Measurements from ENCODE around the gene ZMYND10. TPM values are rescaled to one million over a fixed set of nuclear protein-coding genes. Genes with fewer than 3 reads are reported as not detected.
"Not testable (repeated sequence)": the region's sequence is repeated elsewhere in the genome, so short reads cannot be mapped to it uniquely, and the experiment has no call there.

The ZMYND10 gene
- total RNA-seq, 2 donors from 2014 or later = 3.9 to 10.9 TPM

DNA sequence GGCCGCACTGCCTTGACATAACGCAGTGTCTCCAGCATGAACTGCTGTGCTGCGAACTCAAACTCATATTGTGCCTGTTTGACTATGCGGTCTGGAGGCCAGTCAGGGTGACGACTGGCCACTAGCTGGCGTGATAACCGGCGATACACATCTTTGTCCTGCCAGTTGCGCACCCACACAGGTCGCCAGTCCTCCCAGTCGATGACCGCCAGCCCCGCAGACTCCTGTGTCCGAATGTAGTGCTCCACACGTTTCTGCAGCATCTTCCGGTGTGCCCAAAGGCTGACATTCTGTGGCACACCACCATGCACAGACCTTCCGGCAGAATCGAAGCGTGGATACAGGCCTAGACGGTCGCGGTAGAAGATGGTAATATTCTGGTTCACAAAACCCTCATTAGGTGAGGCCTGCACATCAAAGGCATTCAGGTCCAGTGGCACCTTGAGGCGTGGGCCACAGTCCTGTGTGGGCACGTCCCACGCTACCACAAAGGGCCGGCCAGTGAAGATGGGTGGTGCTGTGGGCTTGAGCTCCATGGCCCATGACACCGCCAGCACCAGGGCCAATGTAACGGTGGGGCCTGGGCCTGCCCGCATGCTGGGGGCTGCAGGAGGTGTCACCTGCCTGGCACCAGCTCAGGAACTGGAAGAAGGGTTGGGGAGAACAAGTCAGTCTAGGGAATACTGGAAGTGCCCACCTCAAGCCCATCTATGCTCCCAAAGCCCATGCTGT lies 25.5 kb downstream of the ZMYND10 start:
- Mint-ChIP-seq H3K9me3 (no peaks in the 10 kb centered on the region), H3K36me3 (ENCODE audit: low read depth) (peaks cover 6% of the 10 kb centered on the region), H3K27ac (peak overlapping the region; percentile 87), H3K4me3 (peak overlapping the region; percentile 88), H3K27me3 (no peaks in the 10 kb centered on the region), H3K4me1 (peaks cover 21% of the 10 kb centered on the region)
- ATAC-seq (replicated peaks) = no peak

GRCh38 chr3:50319181-50319893 lies 26.2 kb downstream of the ZMYND10 start:
- no peaks in the 10 kb centered on the region for H3K36me3 Mint-ChIP-seq (ENCODE audit: low read depth)
- no peaks in the 10 kb centered on the region for H3K9me3 Mint-ChIP-seq
- peak overlapping the region; percentile 88 for H3K4me3 Mint-ChIP-seq
- H3K27ac Mint-ChIP-seq = no peak overlapping the region
- ATAC-seq (replicated peaks) = no peak
- H3K27me3 Mint-ChIP-seq = no peaks in the 10 kb centered on the region
- H3K4me1 Mint-ChIP-seq = peaks cover 21% of the 10 kb centered on the region

GRCh38 chr3:50318615-50319014 lies 26.9 kb downstream of the ZMYND10 start:
- H3K9me3 Mint-ChIP-seq = no peaks in the 10 kb centered on the region
- ATAC-seq (replicated peaks) = no peak
- H3K27ac Mint-ChIP-seq = no peak overlapping the region
- H3K4me3 Mint-ChIP-seq = peak overlapping the region; percentile 88
- no peaks in the 10 kb centered on the region for H3K27me3 Mint-ChIP-seq
- H3K36me3 Mint-ChIP-seq (ENCODE audit: low read depth) = no peaks in the 10 kb centered on the region
- H3K4me1 Mint-ChIP-seq = peaks cover 21% of the 10 kb centered on the region

DNA sequence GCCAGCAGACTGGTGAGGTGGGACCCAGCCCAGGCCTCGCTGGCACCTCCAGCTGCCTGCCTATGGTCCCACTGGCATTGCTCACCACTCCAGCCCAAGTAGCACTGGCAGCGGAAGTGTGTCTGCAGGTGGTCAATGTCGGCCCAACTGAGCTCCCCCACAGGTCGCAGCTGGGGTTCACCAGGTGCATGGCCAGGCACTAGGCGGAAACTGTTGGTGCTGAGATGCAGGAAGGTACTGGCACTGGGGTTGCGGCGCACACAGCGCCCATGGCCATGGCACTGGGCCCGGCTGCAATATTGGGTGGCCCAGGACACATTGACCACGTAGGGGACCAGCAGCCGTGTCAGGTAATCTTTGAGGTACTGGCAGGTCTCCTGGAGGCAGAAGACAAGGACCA lies 27.4 kb downstream of the ZMYND10 start:
- H3K36me3 Mint-ChIP-seq (ENCODE audit: low read depth) = no peaks in the 10 kb centered on the region
- ATAC-seq (replicated peaks) = no peak
- peaks cover 21% of the 10 kb centered on the region for H3K4me1 Mint-ChIP-seq

GRCh38 chr3:50317300-50317699 lies 28.2 kb downstream of the ZMYND10 start:
- Mint-ChIP-seq H3K36me3 (ENCODE audit: low read depth) (no peaks in the 10 kb centered on the region), H3K9me3 (no peaks in the 10 kb centered on the region), H3K27ac (peak overlapping the region; percentile 74), H3K27me3 (no peaks in the 10 kb centered on the region), H3K4me3 (peak overlapping the region; percentile 71), H3K4me1 (peaks cover 21% of the 10 kb centered on the region)
- no peak for ATAC-seq (replicated peaks)

More for the DNA sequence above, 27.4 kb downstream of the ZMYND10 start:
- Mint-ChIP-seq H3K9me3 (no peaks in the 10 kb centered on the region), H3K27me3 (no peaks in the 10 kb centered on the region), H3K27ac (no peak overlapping the region), H3K4me3 (no peak overlapping the region)

GRCh38 chr3:50316657-50317242 lies 28.8 kb downstream of the ZMYND10 start:
- Mint-ChIP-seq H3K27ac (peak overlapping the region; percentile 74), H3K4me1 (peaks cover 21% of the 10 kb centered on the region), H3K36me3 (ENCODE audit: low read depth) (no peaks in the 10 kb centered on the region), H3K9me3 (no peaks in the 10 kb centered on the region), H3K4me3 (peak overlapping the region; percentile 71), H3K27me3 (no peaks in the 10 kb centered on the region)
- ATAC-seq (replicated peaks) = peak; percentile 80

- Mint-ChIP-seq H3K36me3 (ENCODE audit: low read depth) (no peaks in the 10 kb centered on the region), H3K27me3 (no peaks in the 10 kb centered on the region), H3K9me3 (no peaks in the 10 kb centered on the region), H3K27ac (peak overlapping the region; percentile 47), H3K4me3 (no peak overlapping the region), H3K4me1 (peaks cover 16% of the 10 kb centered on the region)
- no peak for ATAC-seq (replicated peaks)
These were observed 30.7 kb downstream of the ZMYND10 start for GRCh38 chr3:50314816-50315215.

GRCh38 chr3:50314342-50314741 lies 31.2 kb downstream of the ZMYND10 start:
- H3K36me3 Mint-ChIP-seq (ENCODE audit: low read depth) = no peaks in the 10 kb centered on the region
- H3K27ac Mint-ChIP-seq = peak overlapping the region; percentile 41
- ATAC-seq (replicated peaks) = no peak
- peaks cover 13% of the 10 kb centered on the region for H3K4me1 Mint-ChIP-seq
- H3K27me3 Mint-ChIP-seq = no peaks in the 10 kb centered on the region
- H3K4me3 Mint-ChIP-seq = no peak overlapping the region
- H3K9me3 Mint-ChIP-seq = no peaks in the 10 kb centered on the region

DNA sequence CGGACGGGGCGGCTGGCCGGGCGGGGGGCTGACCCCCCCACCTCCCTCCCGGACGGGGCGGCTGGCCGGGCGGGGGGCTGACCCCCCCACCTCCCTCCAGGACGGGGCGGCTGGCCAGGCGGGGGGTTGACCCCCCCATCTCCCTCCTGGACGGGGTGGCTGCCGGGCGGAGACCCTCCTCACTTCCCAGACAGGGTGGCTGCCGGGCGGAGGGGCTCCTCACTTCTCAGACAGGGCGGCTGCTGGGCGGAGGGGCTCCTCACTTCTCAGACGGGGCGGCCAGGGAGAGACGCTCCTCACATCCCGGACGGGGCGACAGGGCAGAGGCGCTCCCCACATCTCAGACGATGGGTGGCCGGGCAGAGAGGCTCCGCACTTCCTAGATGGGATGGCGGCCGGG lies 33.5 kb downstream of the ZMYND10 start:
- not testable (repeated sequence) for ATAC-seq (replicated peaks); H3K9me3 Mint-ChIP-seq; H3K27me3 Mint-ChIP-seq; H3K4me3 Mint-ChIP-seq; H3K27ac Mint-ChIP-seq; H3K4me1 Mint-ChIP-seq; H3K36me3 Mint-ChIP-seq (ENCODE audit: low read depth)

DNA sequence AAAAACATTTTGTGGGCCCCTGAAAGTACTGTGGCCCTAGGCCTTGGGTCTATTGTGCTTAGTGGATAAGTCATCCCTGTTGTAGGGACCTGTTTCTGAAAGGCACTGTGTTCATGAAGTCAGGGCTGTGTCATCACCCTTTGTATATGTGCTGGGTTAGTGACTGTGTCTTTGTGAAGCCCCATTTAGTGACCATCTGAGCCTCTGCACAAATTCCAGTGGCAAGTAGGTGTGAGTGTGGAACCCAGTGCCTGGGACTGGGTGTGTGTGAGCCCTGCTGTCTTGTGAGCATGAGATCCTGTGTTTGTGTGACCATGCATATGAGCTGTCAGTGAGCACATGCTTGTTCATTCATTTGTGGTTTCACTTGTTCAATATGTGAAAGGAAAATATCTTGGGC lies 40.9 kb downstream of the ZMYND10 start:
- Mint-ChIP-seq H3K27me3 (no peaks in the 10 kb centered on the region), H3K27ac (no peak overlapping the region), H3K36me3 (ENCODE audit: low read depth) (no peaks in the 10 kb centered on the region), H3K4me1 (peaks cover 8% of the 10 kb centered on the region), H3K9me3 (no peaks in the 10 kb centered on the region), H3K4me3 (no peak overlapping the region)
- ATAC-seq (replicated peaks) = peak; percentile 66

DNA sequence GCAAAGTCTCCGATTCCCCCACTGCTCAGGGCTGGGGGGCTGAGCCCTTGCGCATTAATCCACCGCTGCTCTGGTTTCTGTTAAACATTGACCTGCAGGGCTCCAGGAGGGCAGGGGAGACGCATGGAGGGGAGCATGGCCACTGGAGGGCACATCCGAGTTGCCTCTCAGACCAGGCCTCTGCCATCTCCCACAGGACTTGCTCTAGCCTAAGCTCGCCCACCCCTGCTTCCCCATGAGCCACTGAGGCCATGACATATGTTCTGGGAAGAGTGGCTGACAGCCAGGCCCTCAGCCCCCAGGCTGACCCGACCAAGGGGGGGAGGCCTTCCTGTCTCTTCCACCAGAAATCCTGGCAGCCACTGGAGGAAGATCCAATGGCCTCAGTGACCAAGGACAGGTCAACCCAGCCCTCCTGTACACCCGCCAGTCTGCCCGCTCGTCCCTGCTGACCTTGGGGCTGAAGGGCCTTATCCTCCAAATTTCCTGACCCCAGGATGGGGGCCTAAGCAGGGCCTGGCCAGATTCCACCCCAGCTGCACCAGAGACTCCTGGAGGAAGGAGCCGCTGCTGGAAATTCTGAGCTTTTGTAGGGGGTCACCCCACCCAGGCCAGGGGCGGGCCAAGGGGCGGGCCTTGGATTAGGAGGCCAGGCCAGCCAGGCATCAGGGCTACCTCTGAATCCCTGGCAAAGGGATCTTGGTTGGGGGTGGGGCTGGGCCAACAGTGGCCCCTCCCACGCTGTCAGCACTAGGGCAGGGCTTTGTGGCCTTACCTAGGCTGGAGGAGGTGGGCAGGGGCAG lies 42.3 kb downstream of the ZMYND10 start, which contains the start of gene HYAL1:
Gene HYAL1 (minus strand): TSS at position 562 of the 803 bp plus-strand sequence. CDS start 618 bp downstream, outside the sequence.
- Mint-ChIP-seq H3K27ac (no peak within 1 kb of the TSS), H3K36me3 (ENCODE audit: low read depth) (no peaks in the 10 kb centered on the region), H3K4me1 (peaks cover 8% of the 10 kb centered on the region), H3K9me3 (no peaks in the 10 kb centered on the region), H3K27me3 (no peaks in the 10 kb centered on the region), H3K4me3 (no peak within 1 kb of the TSS)
- no peak for ATAC-seq (replicated peaks)

DNA sequence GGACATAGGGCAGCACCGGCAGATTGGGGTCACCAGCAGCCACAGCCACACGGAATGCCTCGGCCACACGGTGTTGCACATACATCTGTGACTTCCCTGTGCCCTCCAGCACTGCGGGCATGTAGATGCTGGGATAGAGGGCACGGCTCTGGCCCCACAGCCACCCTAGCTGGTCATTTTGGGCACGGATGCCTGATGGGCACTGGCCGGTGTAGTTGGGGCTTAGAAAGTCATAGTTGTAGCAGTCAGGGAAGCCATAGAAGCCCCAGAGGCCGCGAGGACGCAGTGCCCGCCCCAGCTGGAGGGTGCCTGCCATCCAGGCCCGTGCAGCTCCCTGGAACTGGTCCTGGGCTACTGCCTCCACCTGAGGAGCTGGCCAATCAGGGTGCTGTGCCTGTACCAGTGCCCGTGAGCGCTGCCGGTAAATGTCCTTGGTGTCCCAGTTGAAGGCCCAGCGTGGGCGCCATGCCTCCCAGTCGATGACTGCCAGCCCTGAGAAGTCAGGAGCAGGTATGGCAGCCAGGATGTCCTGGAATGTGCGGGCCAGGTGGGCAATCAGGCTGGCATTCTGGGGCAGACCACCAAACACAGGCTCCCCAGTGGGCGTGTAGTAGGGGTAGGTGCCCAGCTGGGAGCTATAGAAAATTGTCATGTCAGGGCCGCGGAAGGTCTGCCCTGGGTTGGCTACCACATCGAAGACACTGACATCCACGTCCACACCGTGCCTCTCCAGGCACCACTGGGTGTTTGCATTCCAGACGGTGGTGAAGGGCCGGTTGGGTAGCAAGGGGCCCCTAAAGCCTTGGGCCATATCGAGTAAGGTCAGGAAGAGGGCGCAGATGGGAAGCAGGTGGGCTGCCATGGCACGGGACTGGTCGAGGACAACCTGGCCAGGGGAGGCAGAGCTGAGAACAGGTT lies 43.2 kb downstream of the ZMYND10 start:
- ATAC-seq (replicated peaks) = no peak
- Mint-ChIP-seq H3K9me3 (no peaks in the 10 kb centered on the region), H3K36me3 (ENCODE audit: low read depth) (no peaks in the 10 kb centered on the region), H3K27ac (no peak overlapping the region), H3K4me3 (no peak overlapping the region), H3K27me3 (no peaks in the 10 kb centered on the region), H3K4me1 (peaks cover 8% of the 10 kb centered on the region)

DNA sequence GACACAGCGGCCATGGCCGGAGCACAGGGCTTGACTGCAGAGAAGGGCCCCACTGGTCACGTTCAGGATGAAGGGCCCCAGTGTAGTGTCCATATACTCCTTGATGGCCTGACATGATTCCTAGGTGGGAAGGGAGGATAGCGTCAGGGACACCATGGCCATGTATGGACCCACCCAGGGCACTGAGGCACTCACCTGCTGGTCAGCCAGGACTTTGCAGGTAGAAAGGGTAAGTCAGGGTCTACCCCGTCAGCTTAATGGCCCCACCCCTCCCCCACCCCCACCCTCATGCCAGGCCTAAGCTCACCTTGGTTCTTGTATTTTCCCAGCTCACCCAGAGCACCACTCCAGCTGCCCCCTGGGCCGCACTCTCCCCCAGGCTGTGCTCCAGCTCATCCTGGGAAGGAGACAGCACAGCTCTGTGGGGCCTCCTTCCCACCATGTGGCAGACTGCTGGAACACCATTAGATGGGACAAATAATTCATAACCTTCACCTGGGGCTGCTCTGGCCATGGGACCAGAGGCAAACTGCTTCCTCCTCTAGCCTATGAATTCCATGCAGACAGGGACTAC lies 44.8 kb downstream of the ZMYND10 start:
- Mint-ChIP-seq H3K9me3 (no peaks in the 10 kb centered on the region), H3K27me3 (no peaks in the 10 kb centered on the region), H3K4me1 (peaks cover 8% of the 10 kb centered on the region), H3K36me3 (ENCODE audit: low read depth) (no peaks in the 10 kb centered on the region), H3K27ac (peak overlapping the region; percentile 94), H3K4me3 (peak overlapping the region; percentile 98)
- no peak for ATAC-seq (replicated peaks)
